H1 (cell line): ENCODE measurements around the gene FRAT2. TPM values are rescaled to one million over a fixed set of nuclear protein-coding genes. Genes with fewer than 3 reads are reported as not detected.

Experiments used
- BCL11A ChIP-seq, 2 experiments: IDR thresholded peaks; one replicate each; pipeline ENCODE4 v1.6.1; 2011; ENCODE audit warnings: low read depth in 2 of 2, low read length in 2 of 2, mild to moderate bottlenecking in 2 of 2
- BRCA1 ChIP-seq: IDR thresholded peaks from 2 replicates; pipeline ENCODE4 v1.6.1; 2012; ENCODE audit warnings: low read depth, low read length, improper control_type of control experiment
- CTBP2 ChIP-seq: IDR thresholded peaks from 2 replicates; pipeline ENCODE4 v1.7.0; 2011; ENCODE audit warnings: borderline replicate concordance, mild to moderate bottlenecking, moderate library complexity, mixed read lengths, low read length; ENCODE audit not compliant: insufficient read depth, insufficient read length
- GABPA ChIP-seq: IDR thresholded peaks from 2 replicates; pipeline ENCODE4 v1.6.1; 2011; ENCODE audit warnings: mild to moderate bottlenecking, low read length, moderate library complexity, borderline replicate concordance; ENCODE audit not compliant: insufficient read depth
- RBBP5 ChIP-seq: IDR thresholded peaks from 2 replicates; pipeline ENCODE4 v1.7.1; 2012; ENCODE audit warnings: low read depth, mild to moderate bottlenecking, inconsistent platforms, low read length, moderate library complexity, borderline replicate concordance
- SAP30 ChIP-seq: fragments of 300-600 bp; sonication (generic); IDR thresholded peaks from 2 replicates; pipeline ENCODE4 v1.7.1; 2012; ENCODE audit warnings: low read length, moderate library complexity, mild to moderate bottlenecking, inconsistent platforms; ENCODE audit not compliant: insufficient read depth, insufficient replicate concordance
- SRF ChIP-seq: IDR thresholded peaks from 2 replicates; pipeline ENCODE4 v1.6.1; 2011; ENCODE audit warnings: mild to moderate bottlenecking, low read depth, low read length, moderate library complexity
- TEAD4 ChIP-seq: IDR thresholded peaks from 2 replicates; pipeline ENCODE4 v1.6.1; 2012; ENCODE audit warnings: low read depth, low read length, inconsistent platforms, mixed read lengths
- polyA plus RNA-seq, 7 experiments: library from polyadenylated mRNA; depleted of rRNA in 3 of 7; stranded (reverse) in 5 of 7; unstranded in 2 of 7; fragments of >200 nt in 5 of 7; fragments of 200-250 nt in 2 of 7; gene quantifications; 1 replicate in 5 of 7; 2 replicates in 1 of 7; 4 replicates in 1 of 7; pipeline versions ENCODE4 v1.2.1 to v1.2.3, GENCODE V29; 2011 to 2013; ENCODE audit warnings: missing spikeins in 2 of 7, mixed read lengths in 2 of 7
- total RNA-seq: library from RNA; stranded (reverse); fragmentation: NEBNext Ultra II Directional; extraction: Animal tissue kit (Norgen Biotek cat#: 25700); gene quantifications from 2 replicates; pipeline ENCODE4 v1.2.1, GENCODE V29; 2021
- TF ChIP-seq, protein P1 (sequence below): fragments of 300-600 bp; sonication (generic); IDR thresholded peaks from 2 replicates; pipeline ENCODE4 v1.7.1; 2012; ENCODE audit warnings: low read length, moderate library complexity, mild to moderate bottlenecking, inconsistent platforms; ENCODE audit not compliant: insufficient replicate concordance

The FRAT2 gene
- total and polyA plus RNA-seq, 2 of the 8 experiments (the other 6 are each of a cell fraction or from before 2014, with no cell fraction given): 47.4 to 83.0 TPM

DNA sequence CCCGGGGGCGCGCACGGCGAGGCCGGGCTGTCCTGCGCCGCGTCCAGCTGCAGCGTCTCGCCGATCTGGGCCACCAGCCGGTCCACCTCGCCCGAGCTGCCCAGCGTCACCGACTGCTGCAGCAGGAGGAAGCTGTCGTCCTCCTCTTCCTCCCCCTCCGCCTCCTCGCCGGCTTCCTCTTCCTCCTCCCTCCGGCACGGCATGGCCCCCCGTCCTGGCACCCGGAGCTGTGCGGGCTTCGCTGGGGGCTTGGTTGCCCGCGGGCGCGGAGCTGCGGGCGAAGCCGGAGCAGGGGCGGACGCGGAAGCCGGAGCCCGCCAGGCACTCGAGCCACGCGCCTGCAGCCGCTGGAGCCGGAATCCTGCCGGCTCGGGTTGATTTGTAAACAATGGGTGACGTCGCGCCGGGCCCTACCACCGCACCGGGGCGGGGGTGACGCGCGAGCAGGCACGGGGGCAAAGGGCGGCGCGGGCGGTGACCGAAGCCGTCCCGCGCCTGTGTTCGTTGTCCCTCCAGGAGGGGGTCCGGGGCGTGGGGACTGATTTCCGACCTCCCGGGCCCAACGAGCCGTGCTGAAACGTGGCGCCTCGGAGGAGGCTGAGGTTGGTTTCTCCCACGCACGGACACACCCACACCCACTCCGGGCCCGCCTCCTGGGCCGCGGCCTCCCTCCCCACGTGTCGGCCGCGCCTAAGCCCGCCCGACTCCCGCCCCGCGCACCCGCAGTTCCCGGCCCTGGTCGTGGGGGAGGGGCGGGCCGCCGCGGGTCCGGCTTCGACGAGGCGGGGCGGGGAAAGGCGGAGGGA lies at the start of gene FRAT2 (continued):
- TF ChIP-seq SRF (peak; percentile 10; the same call in 1 of the 2 replicates), RBBP5 (0 out of 2 replicates have a peak, but pooled peaks have one; percentile 54), SAP30 (no peak), BRCA1 (no peak), TEAD4 (0 out of 2 replicates have a peak, but pooled peaks have one; percentile 13), BCL11A (IDR thresholded peaks at IDR 0.05; ENCODE audit: low read depth in 2 of 2, low read length in 2 of 2) (no peak), CTBP2 (no peak), GABPA (no peak; the same call in 1 of the 2 replicates)
- TF ChIP-seq, protein P1, sequence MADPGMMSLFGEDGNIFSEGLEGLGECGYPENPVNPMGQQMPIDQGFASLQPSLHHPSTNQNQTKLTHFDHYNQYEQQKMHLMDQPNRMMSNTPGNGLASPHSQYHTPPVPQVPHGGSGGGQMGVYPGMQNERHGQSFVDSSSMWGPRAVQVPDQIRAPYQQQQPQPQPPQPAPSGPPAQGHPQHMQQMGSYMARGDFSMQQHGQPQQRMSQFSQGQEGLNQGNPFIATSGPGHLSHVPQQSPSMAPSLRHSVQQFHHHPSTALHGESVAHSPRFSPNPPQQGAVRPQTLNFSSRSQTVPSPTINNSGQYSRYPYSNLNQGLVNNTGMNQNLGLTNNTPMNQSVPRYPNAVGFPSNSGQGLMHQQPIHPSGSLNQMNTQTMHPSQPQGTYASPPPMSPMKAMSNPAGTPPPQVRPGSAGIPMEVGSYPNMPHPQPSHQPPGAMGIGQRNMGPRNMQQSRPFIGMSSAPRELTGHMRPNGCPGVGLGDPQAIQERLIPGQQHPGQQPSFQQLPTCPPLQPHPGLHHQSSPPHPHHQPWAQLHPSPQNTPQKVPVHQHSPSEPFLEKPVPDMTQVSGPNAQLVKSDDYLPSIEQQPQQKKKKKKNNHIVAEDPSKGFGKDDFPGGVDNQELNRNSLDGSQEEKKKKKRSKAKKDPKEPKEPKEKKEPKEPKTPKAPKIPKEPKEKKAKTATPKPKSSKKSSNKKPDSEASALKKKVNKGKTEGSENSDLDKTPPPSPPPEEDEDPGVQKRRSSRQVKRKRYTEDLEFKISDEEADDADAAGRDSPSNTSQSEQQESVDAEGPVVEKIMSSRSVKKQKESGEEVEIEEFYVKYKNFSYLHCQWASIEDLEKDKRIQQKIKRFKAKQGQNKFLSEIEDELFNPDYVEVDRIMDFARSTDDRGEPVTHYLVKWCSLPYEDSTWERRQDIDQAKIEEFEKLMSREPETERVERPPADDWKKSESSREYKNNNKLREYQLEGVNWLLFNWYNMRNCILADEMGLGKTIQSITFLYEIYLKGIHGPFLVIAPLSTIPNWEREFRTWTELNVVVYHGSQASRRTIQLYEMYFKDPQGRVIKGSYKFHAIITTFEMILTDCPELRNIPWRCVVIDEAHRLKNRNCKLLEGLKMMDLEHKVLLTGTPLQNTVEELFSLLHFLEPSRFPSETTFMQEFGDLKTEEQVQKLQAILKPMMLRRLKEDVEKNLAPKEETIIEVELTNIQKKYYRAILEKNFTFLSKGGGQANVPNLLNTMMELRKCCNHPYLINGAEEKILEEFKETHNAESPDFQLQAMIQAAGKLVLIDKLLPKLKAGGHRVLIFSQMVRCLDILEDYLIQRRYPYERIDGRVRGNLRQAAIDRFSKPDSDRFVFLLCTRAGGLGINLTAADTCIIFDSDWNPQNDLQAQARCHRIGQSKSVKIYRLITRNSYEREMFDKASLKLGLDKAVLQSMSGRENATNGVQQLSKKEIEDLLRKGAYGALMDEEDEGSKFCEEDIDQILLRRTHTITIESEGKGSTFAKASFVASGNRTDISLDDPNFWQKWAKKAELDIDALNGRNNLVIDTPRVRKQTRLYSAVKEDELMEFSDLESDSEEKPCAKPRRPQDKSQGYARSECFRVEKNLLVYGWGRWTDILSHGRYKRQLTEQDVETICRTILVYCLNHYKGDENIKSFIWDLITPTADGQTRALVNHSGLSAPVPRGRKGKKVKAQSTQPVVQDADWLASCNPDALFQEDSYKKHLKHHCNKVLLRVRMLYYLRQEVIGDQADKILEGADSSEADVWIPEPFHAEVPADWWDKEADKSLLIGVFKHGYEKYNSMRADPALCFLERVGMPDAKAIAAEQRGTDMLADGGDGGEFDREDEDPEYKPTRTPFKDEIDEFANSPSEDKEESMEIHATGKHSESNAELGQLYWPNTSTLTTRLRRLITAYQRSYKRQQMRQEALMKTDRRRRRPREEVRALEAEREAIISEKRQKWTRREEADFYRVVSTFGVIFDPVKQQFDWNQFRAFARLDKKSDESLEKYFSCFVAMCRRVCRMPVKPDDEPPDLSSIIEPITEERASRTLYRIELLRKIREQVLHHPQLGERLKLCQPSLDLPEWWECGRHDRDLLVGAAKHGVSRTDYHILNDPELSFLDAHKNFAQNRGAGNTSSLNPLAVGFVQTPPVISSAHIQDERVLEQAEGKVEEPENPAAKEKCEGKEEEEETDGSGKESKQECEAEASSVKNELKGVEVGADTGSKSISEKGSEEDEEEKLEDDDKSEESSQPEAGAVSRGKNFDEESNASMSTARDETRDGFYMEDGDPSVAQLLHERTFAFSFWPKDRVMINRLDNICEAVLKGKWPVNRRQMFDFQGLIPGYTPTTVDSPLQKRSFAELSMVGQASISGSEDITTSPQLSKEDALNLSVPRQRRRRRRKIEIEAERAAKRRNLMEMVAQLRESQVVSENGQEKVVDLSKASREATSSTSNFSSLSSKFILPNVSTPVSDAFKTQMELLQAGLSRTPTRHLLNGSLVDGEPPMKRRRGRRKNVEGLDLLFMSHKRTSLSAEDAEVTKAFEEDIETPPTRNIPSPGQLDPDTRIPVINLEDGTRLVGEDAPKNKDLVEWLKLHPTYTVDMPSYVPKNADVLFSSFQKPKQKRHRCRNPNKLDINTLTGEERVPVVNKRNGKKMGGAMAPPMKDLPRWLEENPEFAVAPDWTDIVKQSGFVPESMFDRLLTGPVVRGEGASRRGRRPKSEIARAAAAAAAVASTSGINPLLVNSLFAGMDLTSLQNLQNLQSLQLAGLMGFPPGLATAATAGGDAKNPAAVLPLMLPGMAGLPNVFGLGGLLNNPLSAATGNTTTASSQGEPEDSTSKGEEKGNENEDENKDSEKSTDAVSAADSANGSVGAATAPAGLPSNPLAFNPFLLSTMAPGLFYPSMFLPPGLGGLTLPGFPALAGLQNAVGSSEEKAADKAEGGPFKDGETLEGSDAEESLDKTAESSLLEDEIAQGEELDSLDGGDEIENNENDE: no peak
